MM.1S (cell line): ENCODE measurements around the gene ZNF692.

Experiments used
- DNase-seq: peaks from one replicate; pipeline ENCODE4 v3.0.0-alpha.2; 2015
- H2AFZ ChIP-seq: fragments of 300-600 bp; sonication (generic); 2 replicates; pipeline ENCODE4 v1.6.0; 2016; ENCODE audit warnings: antibody characterized with exemption, low read length
- H3F3A ChIP-seq: fragments of 300-600 bp; sonication (generic); 2 replicates; pipeline ENCODE4 v1.6.1; 2016; ENCODE audit warnings: mild to moderate bottlenecking, antibody characterized with exemption, low read length, moderate library complexity, mixed read lengths; ENCODE audit not compliant: insufficient read depth
- H3K27ac ChIP-seq: fragments of 300-600 bp; sonication (generic); 2 replicates; pipeline ENCODE4 v1.5.1; 2016; ENCODE audit warnings: mild to moderate bottlenecking, low read length
- H3K27me3 ChIP-seq: fragments of 300-600 bp; sonication (generic); replicated peaks from 2 replicates; pipeline ENCODE4 v1.6.0; 2016; ENCODE audit warnings: low read length; ENCODE audit not compliant: insufficient read depth
- H3K36me3 ChIP-seq: fragments of 300-600 bp; sonication (generic); replicated peaks from 2 replicates; pipeline ENCODE4 v1.6.1; 2016; ENCODE audit warnings: mild to moderate bottlenecking, low read length, mixed read lengths; ENCODE audit not compliant: insufficient read depth
- H3K4me1 ChIP-seq: fragments of 300-600 bp; sonication (generic); 2 replicates; pipeline ENCODE4 v1.6.1; 2016; ENCODE audit warnings: low read length, mixed read lengths
- H3K4me2 ChIP-seq: fragments of 300-600 bp; sonication (generic); 2 replicates; pipeline ENCODE4 v1.6.0; 2016; ENCODE audit warnings: low read depth, low read length
- H3K4me3 ChIP-seq: fragments of 300-600 bp; sonication (generic); 2 replicates; pipeline ENCODE4 v1.5.1; 2016; ENCODE audit warnings: low read length, mixed read lengths
- H3K79me2 ChIP-seq: fragments of 300-600 bp; sonication (generic); 2 replicates; pipeline ENCODE4 v1.6.1; 2016; ENCODE audit warnings: mixed run types, low read length, mixed read lengths
- H3K9ac ChIP-seq: fragments of 300-600 bp; sonication (generic); 2 replicates; pipeline ENCODE4 v1.6.1; 2016; ENCODE audit warnings: low read length, mixed read lengths
- H3K9me2 ChIP-seq: fragments of 300-600 bp; sonication (generic); replicated peaks from 2 replicates; pipeline ENCODE4 v1.6.1; 2016; ENCODE audit warnings: mild to moderate bottlenecking, low read length, mixed read lengths; ENCODE audit not compliant: insufficient read depth
- H3K9me3 ChIP-seq: fragments of 300-600 bp; sonication (generic); replicated peaks from 2 replicates; pipeline ENCODE4 v1.6.1; 2016; ENCODE audit warnings: mild to moderate bottlenecking, low read length, mixed read lengths; ENCODE audit not compliant: insufficient read depth
- H4K20me1 ChIP-seq: fragments of 300-600 bp; sonication (generic); 2 replicates; pipeline ENCODE4 v1.6.1; 2016; ENCODE audit warnings: mild to moderate bottlenecking, low read length, moderate library complexity, mixed read lengths; ENCODE audit not compliant: insufficient read depth
- EZH2 ChIP-seq: fragments of 300-600 bp; sonication (generic); optimal IDR thresholded peaks from 2 replicates; pipeline ENCODE3; 2017; ENCODE audit warnings: low read depth, mild to moderate bottlenecking, antibody characterized with exemption, low read length, mixed read lengths
- EZH2phosphoT487 ChIP-seq: fragments of 300-600 bp; sonication (generic); IDR thresholded peaks from 2 replicates; pipeline ENCODE4 v1.6.1; 2018; ENCODE audit warnings: antibody characterized with exemption, low read length
- TF ChIP-seq, protein P1 (sequence below): fragments of 300-600 bp; sonication (generic); IDR thresholded peaks from 2 replicates; pipeline ENCODE4 v1.5.1; 2016; ENCODE audit warnings: antibody characterized with exemption, low read length, mixed read lengths

Gene ZNF692

DNA sequence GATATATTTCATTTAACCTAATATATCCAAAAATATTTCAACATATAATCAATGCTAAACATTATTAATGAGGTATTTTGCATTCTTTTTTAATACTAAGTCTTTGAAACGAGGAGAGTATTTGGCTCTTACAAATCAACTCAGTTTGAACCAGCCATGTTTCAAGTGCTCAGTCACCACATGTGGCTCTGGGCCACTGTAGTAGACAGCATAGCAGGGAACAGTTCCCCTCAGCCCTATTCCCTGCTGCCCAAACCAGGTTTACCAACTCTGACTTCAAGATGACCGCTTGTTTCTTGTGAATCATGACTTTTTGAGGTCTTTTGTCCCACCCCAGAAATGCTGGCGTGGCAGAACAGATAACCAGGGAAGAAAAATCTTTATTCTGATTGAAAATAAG, 15.2 kb downstream of the ZNF692 start:
- Histone ChIP-seq H3K9me2 (no peaks in the 10 kb centered on the region), H3K4me1 (no peaks in the 10 kb centered on the region), H3K4me3 (no peak overlapping the region), H3F3A (peaks cover 4% of the 10 kb centered on the region), H3K79me2 (peaks cover 54% of the 10 kb centered on the region), H3K4me2 (no peak overlapping the region), H3K27me3 (no peaks in the 10 kb centered on the region), H3K9me3 (no peaks in the 10 kb centered on the region), H3K9ac (no peak overlapping the region), H3K36me3 (peaks cover 7% of the 10 kb centered on the region), H2AFZ (no peak overlapping the region), H3K27ac (no peak overlapping the region), H4K20me1 (no peaks in the 10 kb centered on the region)
- DNase-seq: no peak
- TF ChIP-seq EZH2 (no peak), EZH2phosphoT487 (no peak)
- TF ChIP-seq, protein P1, sequence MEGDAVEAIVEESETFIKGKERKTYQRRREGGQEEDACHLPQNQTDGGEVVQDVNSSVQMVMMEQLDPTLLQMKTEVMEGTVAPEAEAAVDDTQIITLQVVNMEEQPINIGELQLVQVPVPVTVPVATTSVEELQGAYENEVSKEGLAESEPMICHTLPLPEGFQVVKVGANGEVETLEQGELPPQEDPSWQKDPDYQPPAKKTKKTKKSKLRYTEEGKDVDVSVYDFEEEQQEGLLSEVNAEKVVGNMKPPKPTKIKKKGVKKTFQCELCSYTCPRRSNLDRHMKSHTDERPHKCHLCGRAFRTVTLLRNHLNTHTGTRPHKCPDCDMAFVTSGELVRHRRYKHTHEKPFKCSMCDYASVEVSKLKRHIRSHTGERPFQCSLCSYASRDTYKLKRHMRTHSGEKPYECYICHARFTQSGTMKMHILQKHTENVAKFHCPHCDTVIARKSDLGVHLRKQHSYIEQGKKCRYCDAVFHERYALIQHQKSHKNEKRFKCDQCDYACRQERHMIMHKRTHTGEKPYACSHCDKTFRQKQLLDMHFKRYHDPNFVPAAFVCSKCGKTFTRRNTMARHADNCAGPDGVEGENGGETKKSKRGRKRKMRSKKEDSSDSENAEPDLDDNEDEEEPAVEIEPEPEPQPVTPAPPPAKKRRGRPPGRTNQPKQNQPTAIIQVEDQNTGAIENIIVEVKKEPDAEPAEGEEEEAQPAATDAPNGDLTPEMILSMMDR: no peak

DNA sequence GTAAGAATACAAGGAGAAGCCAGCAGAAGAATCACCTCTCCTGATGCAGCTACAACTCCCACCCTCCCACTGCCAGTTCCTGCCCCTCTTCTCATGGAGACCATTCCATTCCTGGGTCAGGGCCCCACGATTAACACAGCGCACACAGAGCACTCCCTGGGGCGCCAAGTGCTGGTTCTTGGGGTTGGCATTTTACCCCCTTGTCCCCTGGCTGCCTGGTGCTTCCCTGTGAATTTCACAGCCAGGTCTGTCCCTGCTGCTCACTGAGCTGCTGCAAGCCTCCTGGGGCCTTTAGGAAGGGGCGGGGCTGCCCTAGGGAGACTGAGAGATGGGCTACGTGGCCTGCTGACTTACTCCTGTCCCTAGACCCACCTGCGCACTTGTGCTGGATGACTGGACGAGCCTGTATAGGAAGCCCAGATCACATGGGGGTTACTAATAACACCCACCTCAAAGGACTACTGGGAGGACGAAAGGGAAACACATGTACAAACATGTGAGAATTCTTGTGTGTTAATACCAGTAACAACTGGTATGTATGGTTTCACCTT, 16.0 kb downstream of the ZNF692 start:
- Histone ChIP-seq H3K9ac (no peak overlapping the region), H3K27ac (no peak overlapping the region), H3K27me3 (no peaks in the 10 kb centered on the region), H4K20me1 (no peaks in the 10 kb centered on the region), H3K9me2 (no peaks in the 10 kb centered on the region), H3K4me2 (no peak overlapping the region), H3K36me3 (peaks cover 7% of the 10 kb centered on the region), H3F3A (peaks cover 8% of the 10 kb centered on the region), H3K9me3 (no peaks in the 10 kb centered on the region), H2AFZ (no peak overlapping the region), H3K4me3 (no peak overlapping the region), H3K79me2 (peaks cover 54% of the 10 kb centered on the region), H3K4me1 (no peaks in the 10 kb centered on the region)
- TF ChIP-seq EZH2: no peak
- TF ChIP-seq, protein P1: no peak
- no peak for DNase-seq

DNA sequence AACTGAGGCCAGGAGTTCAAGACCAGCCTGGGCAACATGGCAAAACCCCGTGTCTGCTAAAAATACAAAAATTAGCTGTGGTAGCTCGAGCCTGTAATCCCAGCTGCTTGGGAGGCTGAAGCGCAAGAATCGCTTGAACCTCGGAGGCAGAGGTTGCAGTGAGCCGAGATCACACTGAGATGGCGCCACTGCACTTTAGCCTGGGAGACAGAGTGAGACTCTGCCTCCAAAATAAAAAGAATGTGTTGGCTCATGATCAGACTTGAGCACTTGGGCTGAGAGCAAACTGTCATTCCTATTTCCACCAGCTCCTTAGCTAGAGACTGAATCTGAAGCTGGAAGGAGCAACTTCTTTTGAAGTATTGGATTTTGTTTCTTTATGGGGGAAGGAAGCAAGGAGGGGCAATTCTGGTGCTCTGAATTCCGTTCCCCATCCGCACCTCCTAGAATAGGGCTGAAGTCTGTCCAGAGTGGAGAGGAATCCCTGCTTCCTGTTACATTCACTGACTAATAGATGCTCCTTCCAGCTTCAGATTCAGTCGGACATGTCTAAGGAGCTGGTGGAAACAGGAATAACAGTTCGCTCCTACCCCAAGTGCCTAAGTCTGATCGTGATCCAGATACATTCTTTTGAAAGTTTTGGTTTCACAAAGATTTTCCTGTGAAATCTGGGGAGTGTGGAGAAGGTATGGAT, 17.0 kb downstream of the ZNF692 start:
- Histone ChIP-seq H3K79me2 (peaks cover 54% of the 10 kb centered on the region), H2AFZ (no peak overlapping the region), H3K9me3 (no peaks in the 10 kb centered on the region), H3K27me3 (no peaks in the 10 kb centered on the region), H4K20me1 (no peaks in the 10 kb centered on the region), H3K4me2 (no peak overlapping the region), H3K36me3 (peaks cover 7% of the 10 kb centered on the region), H3K4me3 (no peak overlapping the region), H3K4me1 (no peaks in the 10 kb centered on the region), H3K9me2 (no peaks in the 10 kb centered on the region), H3F3A (peaks cover 8% of the 10 kb centered on the region), H3K27ac (no peak overlapping the region), H3K9ac (no peak overlapping the region)
- DNase-seq: peak; percentile 28
- TF ChIP-seq EZH2 (no peak), EZH2phosphoT487 (no peak)
- TF ChIP-seq, protein P1: peak; percentile 39; the same call in 1 of the 2 replicates
